SIG-M5 (cell line): ENCODE results near the gene ZNF385A.
"Not testable (repeated sequence)": the region's sequence is repeated elsewhere in the genome, so short reads cannot be mapped to it uniquely, and the experiment has no call there.

Experiments used
- DNase-seq: peaks from one replicate; lab custom pipeline; 2025; lab: John Stamatoyannopoulos, UW

The ZNF385A gene

GRCh38 chr12:54355104-54355815 lies 29.3 kb downstream of the ZNF385A start:
- no peak for DNase-seq

DNA sequence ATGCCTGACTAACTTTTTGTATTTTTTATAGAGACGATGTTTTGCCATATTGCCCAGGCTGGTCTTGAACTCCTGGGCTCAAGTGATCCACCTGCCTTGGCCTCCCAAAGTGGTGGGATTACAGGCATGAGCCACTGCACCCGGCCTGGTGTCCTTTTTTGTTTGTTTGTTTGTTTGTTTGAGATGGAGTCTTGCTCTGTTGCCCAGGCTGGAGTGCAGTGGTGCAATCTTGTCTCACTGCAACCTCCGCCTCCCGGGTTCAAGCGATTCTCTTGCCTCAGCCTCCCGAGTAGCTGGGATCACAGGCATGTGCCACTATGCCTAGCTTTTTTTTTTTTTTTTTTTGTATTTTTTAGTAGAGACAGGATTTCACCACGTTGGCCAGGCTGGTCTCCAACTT lies 30.3 kb downstream of the ZNF385A start:
- DNase-seq: not testable (repeated sequence)

DNA sequence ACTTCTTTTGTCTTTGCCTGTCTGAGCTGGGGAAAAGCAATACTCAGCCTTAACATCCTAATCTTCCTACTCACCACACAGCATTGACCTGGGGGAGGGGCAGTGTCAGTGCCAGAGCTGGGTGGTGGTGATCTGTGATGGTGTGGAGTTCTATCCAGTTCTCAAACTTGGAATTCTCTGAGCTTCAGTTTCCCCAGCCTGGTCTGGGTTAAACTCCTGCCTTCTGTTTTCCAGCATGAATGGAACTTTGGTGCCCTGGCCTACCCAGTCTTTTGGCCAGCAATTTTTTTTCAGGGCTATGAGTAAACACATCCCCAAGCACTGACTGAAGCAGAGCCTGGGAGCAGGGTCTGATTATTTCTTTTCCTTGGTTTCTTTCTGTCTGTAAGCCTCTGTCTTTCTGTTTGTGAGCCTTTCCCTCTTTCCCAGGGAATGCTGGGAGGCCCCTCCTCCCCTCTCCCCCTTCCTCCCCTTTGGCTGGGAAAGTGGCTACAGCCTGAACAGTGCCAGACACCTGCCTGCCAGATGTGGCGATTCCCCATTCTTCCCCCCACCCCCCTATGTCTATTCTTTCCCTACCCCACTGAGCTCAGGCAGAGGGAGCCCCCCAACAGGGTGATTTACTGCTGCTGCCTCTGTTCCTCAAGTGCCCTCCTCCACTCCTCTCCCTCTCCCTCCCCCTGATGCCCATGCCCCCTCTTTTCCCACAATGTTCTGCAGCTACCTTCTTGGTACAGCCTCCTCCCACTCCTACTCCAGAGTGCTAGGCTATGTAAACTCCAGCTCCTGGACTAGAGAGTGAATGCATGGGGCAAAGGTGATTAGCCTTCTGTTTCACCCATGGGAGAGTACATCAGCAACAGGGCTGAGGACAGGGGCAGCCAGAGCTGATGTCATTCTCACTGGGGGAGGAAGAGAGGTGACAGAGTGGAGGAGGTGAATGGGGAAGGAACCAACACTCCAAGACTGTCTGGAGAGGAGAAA lies 31.4 kb downstream of the ZNF385A start:
- no peak for DNase-seq

GRCh38 chr12:54352022-54352531 lies 32.5 kb downstream of the ZNF385A start:
- no peak for DNase-seq

- DNase-seq: no peak
These were observed 33.2 kb downstream of the ZNF385A start for GRCh38 chr12:54351341-54351740.

- DNase-seq: no peak
These were observed 33.8 kb downstream of the ZNF385A start for GRCh38 chr12:54350743-54351142.

DNA sequence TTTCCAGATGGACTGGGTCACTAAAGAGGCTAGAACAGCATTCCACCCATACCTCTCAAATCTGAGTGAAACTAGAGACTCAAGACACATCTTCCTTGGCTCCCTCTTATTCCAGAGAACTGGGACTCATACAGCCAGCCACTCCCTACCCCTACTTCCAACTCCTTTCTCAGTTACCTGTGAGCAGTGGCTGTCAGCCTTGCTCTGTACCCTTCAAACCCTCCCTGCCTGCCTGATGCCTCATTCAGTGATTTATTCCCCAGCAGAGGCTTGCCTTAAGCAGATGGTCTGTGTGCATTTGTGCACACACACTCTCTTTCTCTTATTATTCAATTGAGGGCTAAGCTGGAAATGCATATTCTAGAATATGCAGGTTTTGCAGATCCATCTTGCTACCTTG lies 34.9 kb downstream of the ZNF385A start:
- no peak for DNase-seq

GRCh38 chr12:54349036-54349435 lies 35.5 kb downstream of the ZNF385A start:
- no peak for DNase-seq

DNA sequence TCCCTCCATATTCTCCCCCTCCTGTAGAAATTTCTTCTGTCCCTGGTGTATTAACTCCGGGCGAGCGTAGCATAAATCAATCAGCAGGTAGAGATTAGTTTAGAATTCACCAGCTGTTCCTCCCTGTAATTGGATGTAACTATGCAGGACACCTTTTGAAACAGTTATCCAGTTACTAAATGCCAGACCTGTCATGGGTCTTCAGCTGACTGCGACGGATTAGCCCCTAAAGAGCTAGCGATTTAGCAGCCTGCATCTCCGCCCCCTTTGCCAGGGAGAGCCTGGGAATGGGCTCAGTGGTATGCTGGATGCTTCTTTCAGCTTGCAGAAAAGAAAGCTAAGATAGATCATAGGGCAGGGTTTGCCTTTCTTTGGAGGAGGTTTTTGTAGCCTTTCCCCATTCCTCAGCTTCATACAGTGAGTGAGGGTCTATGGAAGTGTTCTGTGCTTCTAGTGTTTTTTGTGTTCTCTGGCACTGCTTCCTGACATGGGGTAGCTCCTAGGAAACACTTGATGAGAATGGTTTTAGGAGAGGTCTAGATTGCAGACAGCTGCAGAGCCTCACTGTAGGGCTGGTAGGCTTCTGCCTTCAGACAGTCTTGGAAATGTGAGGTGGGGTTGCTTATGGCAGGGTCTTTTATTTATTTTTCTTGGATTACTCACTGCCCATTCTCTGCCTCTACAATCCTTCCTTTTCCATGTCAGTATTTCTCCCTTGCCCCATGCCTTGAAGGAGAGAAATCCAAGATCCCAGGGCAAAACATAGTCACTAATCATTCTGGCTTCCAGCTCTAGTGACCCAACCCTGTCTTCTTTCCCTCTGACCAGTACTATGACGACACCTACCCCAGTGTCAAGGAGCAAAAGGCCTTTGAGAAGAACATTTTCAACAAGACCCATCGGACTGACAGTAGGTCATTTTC lies 42.9 kb downstream of the ZNF385A start:
- DNase-seq: no peak

- DNase-seq: no peak
These were observed 43.7 kb downstream of the ZNF385A start for GRCh38 chr12:54340846-54341245.

- DNase-seq: no peak
These were observed 45.7 kb downstream of the ZNF385A start for GRCh38 chr12:54338698-54339296.

- DNase-seq: no peak
These were observed 46.5 kb downstream of the ZNF385A start for GRCh38 chr12:54337854-54338650.

DNA sequence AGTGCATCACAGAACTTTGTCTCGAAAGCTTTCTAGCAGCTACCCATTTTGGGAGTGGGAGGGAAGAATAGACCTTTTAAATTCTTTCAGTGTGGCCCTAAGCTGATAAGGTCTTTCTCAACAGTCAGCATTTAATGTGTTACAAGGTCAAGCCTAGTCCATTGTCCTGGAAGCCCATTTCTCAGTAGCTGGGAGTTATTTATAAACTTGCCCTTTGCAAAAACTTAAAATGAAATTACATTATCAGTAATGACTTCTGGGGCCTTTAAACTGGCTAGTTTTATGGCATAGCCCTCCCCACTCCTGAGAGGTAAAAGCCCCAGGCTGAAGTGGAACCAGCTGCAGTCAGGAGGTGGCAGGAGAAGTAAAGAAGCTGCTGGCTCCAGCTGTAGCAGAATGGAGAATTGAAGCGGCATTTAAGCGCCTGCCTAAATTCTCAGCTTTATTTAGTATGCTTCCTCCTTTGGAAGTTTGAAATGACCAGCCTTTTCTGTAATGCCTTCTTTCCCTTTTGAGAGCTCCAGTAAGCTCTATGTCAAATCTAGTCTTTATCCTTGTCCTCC lies 47.2 kb downstream of the ZNF385A start:
- no peak for DNase-seq

DNA sequence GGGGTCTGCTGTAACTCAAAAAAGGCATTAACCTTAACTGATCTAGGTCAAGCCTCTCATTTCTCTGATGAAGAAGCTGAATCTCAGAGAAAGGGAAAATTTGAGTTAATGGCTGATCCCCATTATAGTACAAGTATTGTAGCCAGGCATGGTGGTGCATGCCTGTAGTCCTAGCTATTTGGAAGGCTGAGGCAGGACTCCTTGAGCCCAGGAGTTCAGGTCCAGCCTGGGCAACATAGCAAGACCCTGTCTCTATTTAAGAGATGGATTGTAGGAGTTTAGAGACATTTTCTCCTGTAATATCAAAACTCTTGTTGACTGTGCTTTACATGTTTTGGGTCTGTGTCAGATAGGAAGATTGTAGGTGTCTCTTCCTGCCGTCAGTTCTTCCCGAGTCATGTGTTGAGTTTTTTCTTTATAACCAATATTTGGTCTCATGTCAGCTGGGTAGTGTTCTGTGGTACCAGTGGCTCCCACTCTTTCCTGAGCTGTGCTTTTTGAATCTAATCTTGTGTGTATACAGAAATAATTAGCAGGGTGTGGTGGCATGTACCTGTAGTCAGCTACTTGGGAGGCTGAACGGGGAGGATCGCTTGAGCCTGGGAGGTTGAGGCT lies 51.0 kb downstream of the ZNF385A start:
- no peak for DNase-seq

GRCh38 chr12:54331461-54331860 lies 53.1 kb downstream of the ZNF385A start:
- DNase-seq: no peak

GRCh38 chr12:54330442-54330841 lies 54.1 kb downstream of the ZNF385A start:
- DNase-seq: no peak

- no peak for DNase-seq
These were observed 54.8 kb downstream of the ZNF385A start for GRCh38 chr12:54329759-54330158.

GRCh38 chr12:54328595-54329337 lies 55.8 kb downstream of the ZNF385A start:
- DNase-seq: no peak
